COR-L47 (cell line): Measurements from ENCODE around the gene PDSS2.
"Not testable (repeated sequence)": the region's sequence is repeated elsewhere in the genome, so short reads cannot be mapped to it uniquely, and the experiment has no call there.

ENCODE experiments used
- DNase-seq: peaks from one replicate; lab custom pipeline; 2025; lab: John Stamatoyannopoulos, UW

Gene PDSS2

DNA sequence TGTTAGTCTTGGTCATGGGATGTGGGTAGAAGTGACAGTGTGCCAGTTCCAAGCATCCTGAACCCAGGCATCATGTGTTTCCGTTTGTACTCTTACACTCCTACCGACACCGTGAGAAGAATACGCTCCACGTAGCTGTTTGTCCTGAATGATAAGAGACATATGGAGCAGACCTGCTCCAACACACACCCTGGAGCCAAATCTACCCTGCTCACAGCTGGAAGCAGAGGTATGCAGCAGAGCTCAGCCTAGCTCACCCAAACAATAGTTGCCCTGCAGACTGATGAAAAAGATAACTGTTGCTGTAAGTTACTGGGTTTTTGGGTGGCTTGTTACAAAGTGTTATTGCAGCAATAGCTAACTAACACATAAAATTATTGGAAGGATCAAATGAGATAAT is 14.3 kb upstream of the PDSS2 start:
- no peak for DNase-seq

GRCh38 chr6:107470364-107470763 is 11.0 kb upstream of the PDSS2 start:
- no peak for DNase-seq

- DNase-seq = no peak
Measured at GRCh38 chr6:107466062-107466461, 6.7 kb upstream of the PDSS2 start.

- no peak for DNase-seq
Measured at GRCh38 chr6:107460083-107460631, 793 bp upstream of the PDSS2 start.

- DNase-seq = no peak
Measured at GRCh38 chr6:107458672-107459282, 587 bp downstream of the PDSS2 start.

DNA sequence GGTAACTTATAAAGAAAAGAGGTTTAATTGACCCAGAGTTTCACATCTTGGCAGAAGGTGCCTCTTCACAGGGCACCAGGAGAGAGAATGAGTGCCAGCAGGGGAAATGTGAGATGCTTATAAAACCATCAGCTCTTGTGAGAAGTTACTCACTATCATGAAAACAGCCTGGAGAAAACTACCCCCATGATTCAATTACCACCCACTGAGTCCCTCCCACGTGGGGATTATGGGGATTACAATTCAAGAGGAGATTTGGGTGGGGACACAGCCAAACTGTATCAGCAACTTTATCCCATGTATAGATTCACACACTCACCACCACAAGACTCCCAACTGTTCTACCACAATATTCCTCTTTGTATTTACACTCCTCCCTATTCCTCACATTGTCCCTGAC is 10.6 kb downstream of the PDSS2 start:
- no peak for DNase-seq

GRCh38 chr6:107447663-107448216 is 11.6 kb downstream of the PDSS2 start:
- no peak for DNase-seq

DNA sequence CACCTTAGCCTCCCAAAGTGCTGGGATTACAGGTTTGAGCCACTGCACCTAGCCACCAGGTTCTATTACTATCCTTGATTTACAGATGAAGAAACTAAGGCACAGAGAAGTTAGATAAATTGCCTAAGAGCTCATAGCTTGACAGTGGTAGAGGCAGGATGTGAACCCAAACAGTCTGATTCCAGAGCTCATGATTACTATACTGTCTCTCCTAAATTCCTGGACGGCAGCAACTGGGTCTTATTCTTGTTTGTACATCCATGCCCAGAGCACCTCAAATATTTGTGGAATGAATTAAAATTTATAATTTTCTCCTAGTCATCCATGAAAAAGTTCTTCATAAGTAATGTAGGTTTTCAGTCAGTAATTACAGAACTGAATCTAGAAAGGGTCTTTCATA is 15.1 kb downstream of the PDSS2 start:
- DNase-seq = no peak

DNA sequence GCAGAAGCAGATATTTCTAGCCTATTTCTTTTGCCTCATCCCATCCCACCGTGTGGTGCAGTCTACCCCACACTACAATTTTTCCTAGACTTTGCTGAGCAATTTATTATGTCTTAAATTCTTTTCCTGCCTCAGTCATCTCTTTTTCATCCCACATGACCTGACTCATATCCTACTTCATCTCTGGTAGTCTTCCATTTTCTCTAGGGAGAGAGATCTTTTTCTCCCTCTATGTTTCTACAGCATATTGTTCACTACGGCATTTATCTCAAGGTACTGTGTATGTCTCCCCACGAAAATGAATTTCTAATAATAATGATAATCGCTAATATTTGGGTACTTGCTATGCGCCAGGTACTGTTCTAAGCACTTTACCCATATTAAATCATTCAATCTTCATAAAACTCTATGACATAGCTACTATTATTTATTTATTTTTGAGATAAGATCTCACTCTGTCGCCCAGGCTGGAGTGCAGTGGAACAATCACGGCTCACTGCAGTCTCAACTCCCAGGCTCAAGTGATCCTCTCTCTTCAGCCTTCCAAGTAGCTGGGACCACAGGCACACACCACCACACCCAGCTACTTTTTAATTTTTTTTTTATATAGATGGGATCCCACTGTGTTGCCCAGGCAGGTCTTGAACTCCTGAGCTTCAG is 15.6 kb downstream of the PDSS2 start:
- DNase-seq = no peak

DNA sequence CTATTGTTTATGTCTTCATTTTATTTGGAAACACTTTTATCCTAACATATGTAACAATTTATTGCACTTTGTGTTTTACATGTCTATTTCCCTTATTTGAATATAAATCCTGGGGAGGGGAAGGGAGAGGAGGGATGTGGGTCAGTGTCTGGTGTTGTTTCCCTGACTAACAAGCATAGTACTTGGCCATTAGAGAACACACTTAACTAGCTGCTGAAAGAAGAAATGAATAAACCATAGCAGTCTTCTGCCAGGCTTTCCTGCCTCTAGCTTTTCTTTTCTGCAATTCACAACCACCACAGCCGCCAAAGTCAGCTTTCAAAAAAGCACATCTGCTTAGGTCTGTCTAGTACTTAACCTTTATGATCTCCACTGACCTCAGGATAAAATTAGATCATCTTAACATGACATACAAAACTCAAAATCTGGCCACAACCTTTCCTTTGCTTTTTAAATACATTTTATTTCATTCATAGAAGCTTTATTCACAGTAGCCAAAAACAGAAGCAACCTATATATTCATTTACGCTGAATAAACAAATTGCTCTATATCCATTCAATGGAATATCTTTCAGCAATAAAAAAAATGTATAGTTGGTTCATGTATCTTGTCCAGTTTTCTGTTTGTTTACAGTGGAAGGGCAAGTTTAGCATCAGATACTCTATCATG is 16.3 kb downstream of the PDSS2 start:
- DNase-seq = no peak

GRCh38 chr6:107441682-107442081 is 17.7 kb downstream of the PDSS2 start:
- DNase-seq = no peak

- no peak for DNase-seq
Measured at GRCh38 chr6:107440936-107441335, 18.4 kb downstream of the PDSS2 start.

DNA sequence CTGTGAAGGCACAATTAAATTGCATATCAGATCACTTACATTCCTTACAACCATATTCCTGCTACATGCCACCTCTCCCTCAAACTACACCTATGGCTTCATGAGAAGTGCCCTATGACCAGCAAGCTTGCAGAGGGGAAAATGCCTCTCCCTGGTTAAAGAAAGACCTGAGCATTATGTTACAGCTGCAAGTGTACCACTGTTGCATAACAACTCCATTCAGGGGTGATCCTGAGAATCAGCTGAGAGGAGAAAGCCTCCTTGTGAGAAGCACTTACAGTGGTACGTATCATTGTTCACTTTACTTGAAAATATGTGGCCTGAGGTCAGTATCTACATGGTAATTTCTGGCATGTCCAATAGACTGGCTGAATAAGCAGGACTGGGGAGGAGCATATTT is 20.0 kb downstream of the PDSS2 start:
- DNase-seq = no peak

DNA sequence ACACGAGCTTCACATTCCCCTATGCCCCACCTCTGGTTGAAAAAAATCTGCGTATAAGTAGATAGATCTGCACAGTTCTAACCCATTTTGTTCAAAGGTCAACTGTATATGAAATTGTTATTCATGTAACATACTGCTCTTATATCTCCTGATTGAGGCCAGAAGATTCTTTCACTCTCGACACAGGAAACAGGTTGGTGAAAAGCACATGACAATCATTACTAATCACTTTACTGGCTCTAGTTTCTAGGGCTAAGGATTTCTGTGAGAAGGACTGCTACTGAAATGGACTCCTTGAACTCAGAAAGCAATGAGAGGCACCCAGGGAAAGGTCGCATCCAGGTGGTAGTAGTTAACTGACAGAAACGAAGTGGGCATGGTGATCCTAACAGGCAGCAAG is 21.7 kb downstream of the PDSS2 start:
- no peak for DNase-seq

GRCh38 chr6:107436881-107437280 is 22.5 kb downstream of the PDSS2 start:
- DNase-seq = no peak

GRCh38 chr6:107435798-107436197 is 23.6 kb downstream of the PDSS2 start:
- DNase-seq = no peak

- no peak for DNase-seq
Measured at GRCh38 chr6:107434812-107435211, 24.6 kb downstream of the PDSS2 start.

DNA sequence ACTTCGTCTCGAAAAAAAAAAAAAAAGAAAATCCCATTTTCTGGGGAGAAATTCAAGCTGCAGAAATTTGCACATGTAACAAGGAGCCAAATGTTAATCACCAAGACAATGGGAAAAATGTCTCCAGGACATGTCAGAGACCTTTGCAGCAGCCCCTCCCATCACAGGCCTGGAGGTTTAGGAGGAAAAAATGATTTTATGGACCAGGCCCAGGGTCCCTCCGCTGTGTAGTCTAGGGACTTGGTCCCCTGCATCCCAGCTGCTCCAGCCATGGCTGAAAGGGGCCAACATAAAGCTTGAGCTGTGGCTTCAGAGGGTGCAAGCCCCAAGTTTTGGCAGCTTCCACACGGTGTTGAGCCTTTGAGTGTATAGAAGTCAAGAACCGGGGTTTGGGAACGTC is 33.4 kb downstream of the PDSS2 start:
- DNase-seq = not testable (repeated sequence)

DNA sequence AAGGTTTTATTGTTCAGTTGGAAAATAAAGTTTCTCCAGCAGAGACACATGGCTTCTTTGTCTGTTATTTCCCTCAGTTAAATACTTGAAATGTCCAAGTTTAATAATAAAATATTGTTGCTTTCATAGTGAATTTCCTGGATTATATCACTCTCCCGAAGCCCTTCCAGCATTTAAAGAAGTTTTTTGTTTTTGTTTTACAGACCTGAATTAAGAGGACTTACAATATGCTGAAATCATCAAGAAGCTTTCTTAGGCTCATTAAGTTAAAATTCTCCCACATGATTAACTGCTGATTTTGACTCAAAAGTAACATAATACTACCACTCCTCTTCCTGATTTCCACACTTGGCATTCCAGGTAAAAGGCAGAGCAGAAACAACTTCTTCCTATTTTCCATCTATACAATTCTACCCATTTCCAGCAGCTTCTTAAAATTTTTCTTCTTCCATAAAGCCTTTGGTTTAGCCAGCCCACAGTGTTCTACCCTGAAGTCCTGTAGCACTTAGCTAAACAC is 35.8 kb downstream of the PDSS2 start:
- DNase-seq = no peak

- no peak for DNase-seq
Measured at GRCh38 chr6:107421696-107422256, 37.6 kb downstream of the PDSS2 start.

GRCh38 chr6:107419733-107420132 is 39.6 kb downstream of the PDSS2 start:
- DNase-seq = no peak

- no peak for DNase-seq
Measured at GRCh38 chr6:107418118-107418517, 41.2 kb downstream of the PDSS2 start.
